ENCODE measurements around the gene C16orf96.

C16orf96 gene

DNA sequence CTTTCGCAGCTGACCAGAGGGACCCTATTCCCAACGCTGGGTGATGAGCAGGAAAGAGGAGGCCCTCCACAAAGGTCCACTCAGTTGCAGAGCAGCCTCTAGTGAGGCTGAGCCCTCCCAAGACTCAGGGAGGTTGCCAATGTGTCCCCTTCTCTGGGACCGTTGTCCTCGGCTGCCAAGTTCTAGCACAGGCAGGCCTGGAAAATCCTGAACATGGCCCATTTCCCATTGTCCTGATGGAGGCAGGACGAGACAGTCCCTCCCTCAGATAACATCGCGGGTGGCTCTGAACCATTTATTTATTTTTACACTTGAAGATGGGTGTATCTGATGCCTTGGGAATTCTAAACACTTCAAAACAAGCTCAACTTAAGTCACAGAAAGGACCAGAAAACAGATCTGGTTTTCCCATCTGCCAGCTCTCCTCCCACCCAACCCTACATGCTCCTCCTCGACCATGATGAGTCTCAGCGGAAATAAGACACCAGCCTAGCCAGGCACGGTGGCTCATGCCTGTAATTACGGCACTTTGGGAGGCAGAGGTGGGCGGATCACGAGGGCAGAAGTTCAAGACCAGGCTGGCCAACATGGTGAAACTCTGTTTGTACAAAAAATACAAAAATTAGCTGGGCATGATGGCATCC lies 30.4 kb upstream of the C16orf96 start:
- TF ChIP-seq SPI1 (IDR thresholded peaks at IDR 0.05; ENCODE audit: borderline replicate concordance, low read depth) (no peak), POLR2AphosphoS5 (IDR thresholded peaks at IDR 0.05; ENCODE audit: low read depth) (no peak), GABPA (IDR thresholded peaks at IDR 0.05; ENCODE audit: low read depth) (no peak)
- TF ChIP-seq, protein P1, sequence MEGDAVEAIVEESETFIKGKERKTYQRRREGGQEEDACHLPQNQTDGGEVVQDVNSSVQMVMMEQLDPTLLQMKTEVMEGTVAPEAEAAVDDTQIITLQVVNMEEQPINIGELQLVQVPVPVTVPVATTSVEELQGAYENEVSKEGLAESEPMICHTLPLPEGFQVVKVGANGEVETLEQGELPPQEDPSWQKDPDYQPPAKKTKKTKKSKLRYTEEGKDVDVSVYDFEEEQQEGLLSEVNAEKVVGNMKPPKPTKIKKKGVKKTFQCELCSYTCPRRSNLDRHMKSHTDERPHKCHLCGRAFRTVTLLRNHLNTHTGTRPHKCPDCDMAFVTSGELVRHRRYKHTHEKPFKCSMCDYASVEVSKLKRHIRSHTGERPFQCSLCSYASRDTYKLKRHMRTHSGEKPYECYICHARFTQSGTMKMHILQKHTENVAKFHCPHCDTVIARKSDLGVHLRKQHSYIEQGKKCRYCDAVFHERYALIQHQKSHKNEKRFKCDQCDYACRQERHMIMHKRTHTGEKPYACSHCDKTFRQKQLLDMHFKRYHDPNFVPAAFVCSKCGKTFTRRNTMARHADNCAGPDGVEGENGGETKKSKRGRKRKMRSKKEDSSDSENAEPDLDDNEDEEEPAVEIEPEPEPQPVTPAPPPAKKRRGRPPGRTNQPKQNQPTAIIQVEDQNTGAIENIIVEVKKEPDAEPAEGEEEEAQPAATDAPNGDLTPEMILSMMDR (IDR thresholded peaks at IDR 0.05; ENCODE audit: insufficient read depth, low read length): no peak
- TF ChIP-seq, protein P2, sequence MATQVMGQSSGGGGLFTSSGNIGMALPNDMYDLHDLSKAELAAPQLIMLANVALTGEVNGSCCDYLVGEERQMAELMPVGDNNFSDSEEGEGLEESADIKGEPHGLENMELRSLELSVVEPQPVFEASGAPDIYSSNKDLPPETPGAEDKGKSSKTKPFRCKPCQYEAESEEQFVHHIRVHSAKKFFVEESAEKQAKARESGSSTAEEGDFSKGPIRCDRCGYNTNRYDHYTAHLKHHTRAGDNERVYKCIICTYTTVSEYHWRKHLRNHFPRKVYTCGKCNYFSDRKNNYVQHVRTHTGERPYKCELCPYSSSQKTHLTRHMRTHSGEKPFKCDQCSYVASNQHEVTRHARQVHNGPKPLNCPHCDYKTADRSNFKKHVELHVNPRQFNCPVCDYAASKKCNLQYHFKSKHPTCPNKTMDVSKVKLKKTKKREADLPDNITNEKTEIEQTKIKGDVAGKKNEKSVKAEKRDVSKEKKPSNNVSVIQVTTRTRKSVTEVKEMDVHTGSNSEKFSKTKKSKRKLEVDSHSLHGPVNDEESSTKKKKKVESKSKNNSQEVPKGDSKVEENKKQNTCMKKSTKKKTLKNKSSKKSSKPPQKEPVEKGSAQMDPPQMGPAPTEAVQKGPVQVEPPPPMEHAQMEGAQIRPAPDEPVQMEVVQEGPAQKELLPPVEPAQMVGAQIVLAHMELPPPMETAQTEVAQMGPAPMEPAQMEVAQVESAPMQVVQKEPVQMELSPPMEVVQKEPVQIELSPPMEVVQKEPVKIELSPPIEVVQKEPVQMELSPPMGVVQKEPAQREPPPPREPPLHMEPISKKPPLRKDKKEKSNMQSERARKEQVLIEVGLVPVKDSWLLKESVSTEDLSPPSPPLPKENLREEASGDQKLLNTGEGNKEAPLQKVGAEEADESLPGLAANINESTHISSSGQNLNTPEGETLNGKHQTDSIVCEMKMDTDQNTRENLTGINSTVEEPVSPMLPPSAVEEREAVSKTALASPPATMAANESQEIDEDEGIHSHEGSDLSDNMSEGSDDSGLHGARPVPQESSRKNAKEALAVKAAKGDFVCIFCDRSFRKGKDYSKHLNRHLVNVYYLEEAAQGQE (IDR thresholded peaks at IDR 0.05; ENCODE audit: insufficient replicate concordance, low read depth): no peak
- no peak for DNase-seq (ENCODE audit: low read depth in 1 of 2, low spot score in 1 of 2)
- Histone ChIP-seq H3K27ac (replicated peaks) (no peak overlapping the region), H3K27me3 (ENCODE audit: insufficient read depth, poor library complexity, severe bottlenecking) (no peaks in the 10 kb centered on the region), H3K4me3 (replicated peaks; ENCODE audit: insufficient read depth, low read length) (no peak overlapping the region)

GRCh38 chr16:4529085-4530060 lies 26.8 kb upstream of the C16orf96 start:
- DNase-seq (ENCODE audit: low read depth in 1 of 2, low spot score in 1 of 2): peak in 1 of 2 experiments; percentile 29
- Histone ChIP-seq H3K4me3 (replicated peaks; ENCODE audit: insufficient read depth, low read length) (no peak overlapping the region), H3K27me3 (ENCODE audit: insufficient read depth, poor library complexity, severe bottlenecking) (no peaks in the 10 kb centered on the region), H3K27ac (replicated peaks) (peak overlapping the region; percentile 24)
- TF ChIP-seq, protein P2 (IDR thresholded peaks at IDR 0.05; ENCODE audit: insufficient replicate concordance, low read depth): no peak
- TF ChIP-seq SPI1 (IDR thresholded peaks at IDR 0.05; ENCODE audit: borderline replicate concordance, low read depth) (no peak), GABPA (IDR thresholded peaks at IDR 0.05; ENCODE audit: low read depth) (no peak), POLR2AphosphoS5 (IDR thresholded peaks at IDR 0.05; ENCODE audit: low read depth) (no peak)
- TF ChIP-seq, protein P1 (IDR thresholded peaks at IDR 0.05; ENCODE audit: insufficient read depth, low read length): no peak

DNA sequence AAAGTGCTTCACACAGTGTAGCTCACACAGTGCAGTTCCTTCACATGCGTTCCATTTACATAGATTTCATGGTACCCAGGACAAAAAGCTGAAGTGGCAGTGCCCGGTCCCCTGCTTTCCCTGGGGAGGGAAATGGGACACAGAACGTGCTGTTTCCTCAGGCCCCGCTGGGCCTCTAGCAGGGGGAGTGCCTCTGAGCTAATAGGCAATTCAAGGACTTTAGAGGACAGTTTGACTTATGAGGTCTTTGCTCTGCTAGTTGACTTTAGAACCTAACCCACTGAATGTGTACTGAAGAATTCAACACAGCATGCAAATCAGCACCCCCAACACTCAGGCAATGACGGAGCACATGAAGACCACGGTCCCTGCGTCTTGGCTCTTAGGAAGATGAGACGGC lies 24.3 kb upstream of the C16orf96 start:
- Histone ChIP-seq H3K27ac (replicated peaks) (no peak overlapping the region), H3K27me3 (ENCODE audit: insufficient read depth, poor library complexity, severe bottlenecking) (no peaks in the 10 kb centered on the region), H3K4me3 (replicated peaks; ENCODE audit: insufficient read depth, low read length) (no peak overlapping the region)
- TF ChIP-seq GABPA (IDR thresholded peaks at IDR 0.05; ENCODE audit: low read depth) (no peak), SPI1 (IDR thresholded peaks at IDR 0.05; ENCODE audit: borderline replicate concordance, low read depth) (no peak), POLR2AphosphoS5 (IDR thresholded peaks at IDR 0.05; ENCODE audit: low read depth) (no peak)
- TF ChIP-seq, protein P1 (IDR thresholded peaks at IDR 0.05; ENCODE audit: insufficient read depth, low read length): no peak
- TF ChIP-seq, protein P2 (IDR thresholded peaks at IDR 0.05; ENCODE audit: insufficient replicate concordance, low read depth): no peak
- DNase-seq (ENCODE audit: low read depth in 1 of 2, low spot score in 1 of 2): no peak
